Keratinocyte (primary cell): Measurements from ENCODE around the gene RNLS. TPM values are rescaled to one million over a fixed set of nuclear protein-coding genes. Genes with fewer than 3 reads are reported as not detected.

Experiments
- DNase-seq: peaks from one replicate; pipeline ENCODE4 v3.0.0-alpha.2; 2011; ENCODE audit warnings: low read depth, missing footprints, low spot score
- FAIRE-seq: peaks from 2 replicates; lab custom pipeline; 2011; peaks lifted over from hg19 to GRCh38; lab: Jason Lieb, UNC
- H2AFZ ChIP-seq: 2 replicates; pipeline ENCODE4 v1.6.0; 2012; ENCODE audit warnings: low read length, control low read depth, inconsistent platforms; ENCODE audit not compliant: control insufficient read depth
- H3K27ac ChIP-seq: 2 replicates; pipeline ENCODE4 v1.5.1; 2011; ENCODE audit warnings: low read length; ENCODE audit not compliant: control insufficient read depth, insufficient read depth
- H3K27me3 ChIP-seq: 3 replicates; pipeline ENCODE4 v1.6.0; 2011; ENCODE audit warnings: low read length; ENCODE audit not compliant: control insufficient read depth, insufficient read depth; ENCODE audit errors: extremely low read depth
- H3K36me3 ChIP-seq, 2 experiments: 2 replicates in 1 of 2; 3 replicates in 1 of 2; pipeline ENCODE4 v1.5.1; 2011; ENCODE audit warnings: low read length in 2 of 2, mild to moderate bottlenecking in 1 of 2; ENCODE audit not compliant: control insufficient read depth in 2 of 2, insufficient read depth in 2 of 2; ENCODE audit errors: extremely low read depth in 1 of 2
- H3K4me1 ChIP-seq: 3 replicates; pipeline ENCODE4 v1.5.1; 2011; ENCODE audit warnings: low read length; ENCODE audit not compliant: control insufficient read depth, insufficient read depth; ENCODE audit errors: extremely low read depth
- H3K4me2 ChIP-seq: 3 replicates; pipeline ENCODE4 v1.6.0; 2011; ENCODE audit warnings: low read depth, low read length; ENCODE audit not compliant: control insufficient read depth, insufficient read depth; ENCODE audit errors: extremely low read depth
- H3K4me3 ChIP-seq, 3 experiments: fragments of 200-600 bp in 1 of 3; sonication (generic) in 1 of 3; 2 replicates in 2 of 3; 3 replicates in 1 of 3; pipeline ENCODE4 v1.5.1; 2011 to 2016; ENCODE audit warnings: low read length in 3 of 3, mild to moderate bottlenecking in 3 of 3, control low read depth in 2 of 3, inconsistent platforms in 1 of 3, low read depth in 1 of 3, mixed read lengths in 1 of 3, mixed run types in 1 of 3, moderate library complexity in 1 of 3; ENCODE audit not compliant: control insufficient read depth in 2 of 3, insufficient read depth in 2 of 3; ENCODE audit errors: extremely low read depth in 1 of 3
- H3K79me2 ChIP-seq: 2 replicates; pipeline ENCODE4 v1.6.0; 2012; ENCODE audit warnings: low read length; ENCODE audit not compliant: control insufficient read depth, insufficient read depth
- H3K9ac ChIP-seq: 3 replicates; pipeline ENCODE4 v1.6.0; 2011; ENCODE audit warnings: low read length; ENCODE audit not compliant: control insufficient read depth, insufficient read depth; ENCODE audit errors: extremely low read depth
- H3K9me1 ChIP-seq: 3 replicates; pipeline ENCODE4 v1.6.0; 2011; ENCODE audit warnings: low read length; ENCODE audit not compliant: control insufficient read depth, insufficient read depth; ENCODE audit errors: extremely low read depth
- H3K9me3 ChIP-seq: 2 replicates; pipeline ENCODE4 v1.5.1; 2012; ENCODE audit warnings: low read depth, low read length; ENCODE audit not compliant: control insufficient read depth
- H4K20me1 ChIP-seq: 3 replicates; pipeline ENCODE4 v1.6.0; 2011; ENCODE audit warnings: low read length; ENCODE audit not compliant: control insufficient read depth, insufficient read depth; ENCODE audit errors: extremely low read depth
- CTCF ChIP-seq, 3 experiments: IDR thresholded peaks in 1 of 3; conservative IDR thresholded peaks in 1 of 3; optimal IDR thresholded peaks in 1 of 3; 2 replicates in 2 of 3; 3 replicates in 1 of 3; pipeline versions ENCODE3 to v1.5.1; 2011; ENCODE audit warnings: low read length in 3 of 3, mild to moderate bottlenecking in 3 of 3, moderate library complexity in 2 of 3, control low read depth in 1 of 3, inconsistent platforms in 1 of 3; ENCODE audit not compliant: insufficient read depth in 2 of 3; ENCODE audit errors: extremely low read depth in 1 of 3
- EZH2 ChIP-seq: IDR thresholded peaks from one replicate; pipeline ENCODE4 v1.6.1; 2012; ENCODE audit warnings: inconsistent platforms, mild to moderate bottlenecking, low read length, moderate library complexity
- dilution Hi-C: fragments of 300-500 bp; cut with MboI; formaldehyde crosslinking; loops from one replicate; pipeline ENCODE4 v1.7.0; 2020; ENCODE audit warnings: low sequenced_read_pairs; ENCODE audit not compliant: extremely low pct_ligation_motif_present
- polyA plus RNA-seq, 5 experiments: library from polyadenylated mRNA; depleted of rRNA in 3 of 5; stranded (reverse) in 3 of 5; stranded (forward) in 1 of 5; unstranded in 1 of 5; fragments of >200 nt; gene quantifications; 1 replicate in 1 of 5; 2 replicates in 3 of 5; 3 replicates in 1 of 5; pipeline versions ENCODE4 v1.2.1 to v1.2.3, GENCODE V29; 2011 to 2012; ENCODE audit warnings: missing spikeins in 2 of 5, low read depth in 1 of 5, low replicate concordance in 1 of 5

RNLS gene
- polyA plus RNA-seq, 1 donor (not counting 4 experiments of a cell fraction or from before 2014, with no cell fraction given) = 6.8 TPM

DNA sequence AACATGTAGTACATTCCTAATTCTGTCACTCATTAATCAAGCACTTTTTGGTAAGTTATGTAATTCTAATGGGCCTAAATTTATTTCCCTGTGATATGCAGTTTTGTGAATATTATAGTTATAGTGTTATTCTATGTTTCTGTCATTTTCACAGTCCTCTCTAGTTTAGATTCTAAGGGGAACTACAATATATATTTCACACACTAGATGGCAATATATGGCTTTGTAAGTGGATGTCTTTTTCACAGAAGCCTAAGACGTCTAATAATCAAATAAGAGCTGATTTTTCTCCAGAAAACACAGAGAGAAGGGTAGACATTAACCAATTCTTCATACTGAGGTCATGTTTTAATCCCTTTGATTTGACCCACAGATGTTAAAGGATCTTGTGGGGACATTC lies 18.0 kb downstream of the RNLS start:
- dilution Hi-C loops = no loop called here
- Histone ChIP-seq H2AFZ (no peak overlapping the region), H3K9me1 (no peaks in the 10 kb centered on the region), H4K20me1 (no peaks in the 10 kb centered on the region), H3K79me2 (no peaks in the 10 kb centered on the region), H3K4me2 (no peak overlapping the region), H3K4me3 (no peak overlapping the region), H3K4me1 (no peaks in the 10 kb centered on the region), H3K9me3 (no peaks in the 10 kb centered on the region), H3K27ac (no peak overlapping the region), H3K9ac (no peak overlapping the region), H3K27me3 (no peaks in the 10 kb centered on the region), H3K36me3 (no peaks in the 10 kb centered on the region)
- TF ChIP-seq CTCF (optimal IDR thresholded peaks at IDR 0.05 in 1 of 3, IDR thresholded peaks at IDR 0.05 in 1 of 3, conservative IDR thresholded peaks at IDR 0.05 in 1 of 3; ENCODE audit: extremely low read depth in 1 of 3, insufficient read depth in 2 of 3, low read length in 3 of 3) (no peak), EZH2 (no peak)
- FAIRE-seq (peak; percentile 56), DNase-seq (no peak)

DNA sequence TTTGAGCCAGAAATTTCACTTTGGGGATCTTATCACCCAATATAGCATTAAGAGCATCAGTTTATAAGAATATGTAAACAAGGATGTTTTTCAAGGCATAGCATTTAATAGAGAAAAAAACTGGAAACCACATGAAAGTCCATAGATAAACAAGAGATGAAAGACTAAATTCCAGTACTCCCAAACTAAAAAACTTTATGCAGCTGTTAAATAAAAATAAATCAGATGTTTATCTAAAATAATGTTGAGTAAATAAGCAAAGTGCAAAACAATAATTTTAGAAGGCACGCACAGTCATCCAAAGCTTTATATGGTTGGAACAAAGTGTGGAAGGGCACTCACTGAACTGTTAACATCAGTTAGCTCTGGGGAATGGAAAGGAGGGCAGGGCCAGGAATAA lies 21.0 kb downstream of the RNLS start:
- TF ChIP-seq EZH2 (no peak), CTCF (optimal IDR thresholded peaks at IDR 0.05 in 1 of 3, IDR thresholded peaks at IDR 0.05 in 1 of 3, conservative IDR thresholded peaks at IDR 0.05 in 1 of 3; ENCODE audit: extremely low read depth in 1 of 3, insufficient read depth in 2 of 3, low read length in 3 of 3) (no peak)
- Histone ChIP-seq H3K27me3 (no peaks in the 10 kb centered on the region), H4K20me1 (no peaks in the 10 kb centered on the region), H3K4me2 (no peak overlapping the region), H3K4me3 (no peak overlapping the region), H2AFZ (no peak overlapping the region), H3K9ac (no peak overlapping the region), H3K9me3 (no peaks in the 10 kb centered on the region), H3K27ac (no peak overlapping the region), H3K4me1 (no peaks in the 10 kb centered on the region), H3K9me1 (no peaks in the 10 kb centered on the region), H3K79me2 (no peaks in the 10 kb centered on the region), H3K36me3 (no peaks in the 10 kb centered on the region)
- dilution Hi-C loops = no loop called here
- no peak for FAIRE-seq
- DNase-seq = no peak
